Endometrium (tissue), 2 donors: ENCODE results near the gene CRYGB.
"Not testable (repeated sequence)": the region's sequence is repeated elsewhere in the genome, so short reads cannot be mapped to it uniquely, and the experiment has no call there.

ENCODE experiments used
- FAIRE-seq: peaks from 2 replicates; lab custom pipeline; 2012; peaks lifted over from hg19 to GRCh38; lab: Jason Lieb, UNC
- donor health status: control.
- donor health status: control.

CRYGB gene

DNA sequence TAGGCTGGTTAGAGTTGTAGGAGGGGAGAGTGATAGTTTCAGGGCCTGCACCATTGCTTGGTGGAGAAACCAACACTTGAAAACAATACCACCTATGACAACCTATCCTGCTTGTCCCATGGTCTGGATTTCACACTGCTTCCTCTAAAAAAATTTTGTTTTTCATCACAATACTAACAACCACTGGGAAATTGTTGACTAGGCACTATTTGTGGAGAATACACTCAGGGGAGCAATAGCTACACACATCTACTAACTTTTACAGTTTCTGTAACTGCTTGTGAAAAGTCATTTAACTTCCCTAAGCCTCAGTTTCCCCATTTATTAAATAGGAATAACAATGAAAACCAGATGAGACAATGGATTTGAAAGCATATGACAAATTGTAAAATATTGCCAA lies 4.1 kb upstream of the CRYGB start:
- FAIRE-seq, result no peak

DNA sequence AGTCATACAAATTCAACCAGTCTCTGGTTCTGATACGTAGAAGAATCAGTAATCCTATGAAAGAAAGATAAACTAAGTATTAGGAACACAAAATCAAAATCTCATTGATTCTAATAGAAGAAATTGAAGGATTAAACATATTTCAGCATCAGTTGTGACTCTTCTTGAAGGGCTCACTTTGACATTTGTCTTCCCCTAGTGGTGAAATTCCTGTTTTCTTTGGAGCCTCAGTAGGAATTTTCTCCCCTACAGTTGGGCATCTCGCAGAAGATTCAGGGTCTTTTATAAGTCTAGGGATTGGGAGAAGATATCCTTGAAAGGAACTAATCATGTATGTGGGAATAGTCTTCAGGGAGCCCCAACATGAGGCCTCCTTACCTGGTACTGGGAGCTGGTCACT lies 2.8 kb upstream of the CRYGB start:
- no peak for FAIRE-seq

DNA sequence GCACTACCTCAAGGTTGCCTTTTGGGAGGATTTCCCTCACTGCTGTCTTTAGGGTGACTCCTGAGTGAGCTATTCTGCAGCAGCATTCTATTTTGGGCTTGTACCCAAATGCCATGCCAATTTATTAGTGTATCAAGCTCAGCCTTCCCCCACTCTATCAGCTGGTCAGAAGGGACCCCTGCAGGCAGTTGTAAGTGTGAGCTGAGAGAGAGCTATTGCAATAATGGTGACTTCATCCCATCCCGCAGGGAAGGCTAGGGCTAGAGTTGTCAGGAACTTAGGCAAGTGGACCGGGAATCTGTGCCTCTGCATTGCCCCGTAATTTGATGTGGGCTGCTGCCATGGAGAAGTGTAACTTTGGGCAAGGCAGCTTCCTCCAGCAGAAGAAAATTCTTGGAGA lies 1.8 kb upstream of the CRYGB start:
- no peak for FAIRE-seq

GRCh38 chr2:208147008-208147407 lies 1.1 kb upstream of the CRYGB start:
- FAIRE-seq, result no peak

GRCh38 chr2:208142925-208143799 lies 2.8 kb downstream of the CRYGB start:
- FAIRE-seq, result no peak

DNA sequence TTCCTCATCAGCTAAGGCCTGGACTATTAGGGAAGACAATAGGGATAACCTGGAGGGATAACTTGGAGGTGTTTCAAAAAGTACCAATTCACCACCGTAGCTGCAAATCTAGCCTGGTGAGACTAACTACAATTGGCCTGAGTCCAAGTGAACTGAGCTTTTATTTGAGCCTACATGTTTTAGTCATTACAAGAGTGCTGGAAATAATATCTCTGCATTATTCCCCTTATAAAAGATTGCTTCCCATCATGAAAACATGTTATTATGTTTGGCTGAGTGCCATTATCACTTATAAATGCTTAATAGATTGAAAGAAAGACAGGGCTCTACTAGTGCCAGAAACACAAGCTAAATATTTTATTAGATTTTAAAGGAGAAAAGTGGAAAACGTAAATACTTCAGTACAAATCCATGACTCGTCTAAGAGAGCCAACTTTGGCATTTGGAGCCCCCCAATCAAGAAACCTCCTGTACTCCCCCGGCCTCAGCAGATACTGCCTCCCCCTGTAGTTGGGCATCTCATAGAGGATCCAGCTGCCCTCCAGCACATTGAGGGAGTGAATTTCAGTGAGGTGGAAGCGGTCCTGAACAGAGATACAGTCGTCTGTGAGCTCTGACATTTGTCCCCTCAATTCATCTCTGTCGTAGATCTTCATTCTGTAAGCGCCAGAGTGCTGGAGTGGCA lies 3.6 kb downstream of the CRYGB start:
- FAIRE-seq, result no peak

- no peak for FAIRE-seq
Measured at GRCh38 chr2:208139447-208139846, 6.5 kb downstream of the CRYGB start.

- FAIRE-seq, result not testable (repeated sequence)
Measured at GRCh38 chr2:208138334-208138733, 7.6 kb downstream of the CRYGB start.

DNA sequence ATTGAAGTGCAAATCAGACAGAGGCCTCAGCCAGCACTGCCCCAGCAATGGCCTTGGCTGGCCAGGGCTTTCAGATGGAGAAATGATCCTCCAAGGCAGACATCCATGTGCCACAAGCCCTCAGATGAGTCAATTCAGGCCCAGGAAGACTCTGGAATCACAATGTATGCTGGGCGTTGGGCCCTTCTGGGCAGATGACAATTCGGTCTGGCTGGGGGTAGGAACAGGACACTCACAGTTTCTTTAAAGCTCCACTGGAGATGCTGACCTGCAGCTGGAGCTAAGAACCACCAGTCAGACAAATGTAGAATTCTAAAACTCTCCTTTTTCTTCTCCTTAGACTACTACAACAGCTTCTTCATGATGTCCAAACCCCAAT lies 9.3 kb downstream of the CRYGB start:
- FAIRE-seq, result no peak

- FAIRE-seq, result no peak
Measured at GRCh38 chr2:208135794-208136715, 9.9 kb downstream of the CRYGB start.

DNA sequence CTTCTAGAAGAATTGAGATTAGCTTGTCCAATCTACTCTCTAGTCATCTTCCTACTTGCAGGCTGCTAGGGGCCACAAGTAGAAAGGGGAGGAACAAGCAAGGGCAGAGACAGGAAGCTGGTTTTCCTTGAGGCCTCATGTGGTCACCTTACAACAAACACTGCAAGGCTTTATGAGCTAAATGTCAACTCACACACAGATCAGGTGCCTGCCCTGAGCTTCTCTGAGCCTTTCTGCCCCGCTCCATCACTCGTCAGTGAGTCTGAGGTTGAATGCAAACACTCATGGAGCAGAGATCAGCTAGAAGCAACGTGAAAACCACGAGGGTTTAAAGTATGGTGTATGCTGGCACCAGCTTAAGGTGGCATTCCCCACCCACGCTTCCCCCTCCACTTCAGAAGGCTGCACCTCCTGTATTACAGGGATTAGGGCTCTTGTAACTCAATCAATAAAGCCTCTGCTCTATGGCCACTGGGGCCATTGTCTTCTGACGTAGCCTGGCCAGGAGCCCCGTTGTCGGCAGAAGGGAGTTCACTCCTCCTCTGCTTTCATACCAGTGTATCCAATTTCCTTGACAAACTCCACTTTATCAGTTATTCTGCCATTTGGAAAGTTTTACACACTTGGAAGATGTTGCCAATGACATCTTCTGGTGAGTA lies 10.9 kb downstream of the CRYGB start:
- no peak for FAIRE-seq

DNA sequence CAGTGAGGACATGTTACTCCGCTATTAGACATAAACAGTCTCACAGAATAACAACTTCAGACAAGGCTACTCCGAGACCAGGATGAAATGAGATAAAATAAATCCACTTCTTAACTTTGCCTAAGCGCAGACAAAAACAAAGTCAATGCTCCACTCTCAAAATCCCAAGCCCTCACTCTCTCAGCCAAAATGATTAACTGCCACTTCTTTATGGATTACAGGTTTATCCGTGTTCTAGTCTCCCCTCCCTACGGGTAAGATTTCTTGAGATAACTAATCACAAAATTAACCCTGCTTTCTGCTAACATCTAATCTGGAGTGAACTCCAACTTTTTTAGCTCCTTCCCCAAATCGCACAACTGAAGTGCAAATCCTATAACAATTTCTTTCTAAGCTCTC lies 15.2 kb downstream of the CRYGB start:
- FAIRE-seq, result no peak

GRCh38 chr2:208129744-208130711 lies 15.9 kb downstream of the CRYGB start, which contains the start of gene CRYGC:
CRYGC (minus strand) TSS chr2:208129828; CDS start chr2:208129792, 36 bp downstream.
- FAIRE-seq, result no peak

- no peak for FAIRE-seq
Measured at GRCh38 chr2:208128136-208128535, 17.8 kb downstream of the CRYGB start.

GRCh38 chr2:208127090-208127489 lies 18.9 kb downstream of the CRYGB start:
- no peak for FAIRE-seq

DNA sequence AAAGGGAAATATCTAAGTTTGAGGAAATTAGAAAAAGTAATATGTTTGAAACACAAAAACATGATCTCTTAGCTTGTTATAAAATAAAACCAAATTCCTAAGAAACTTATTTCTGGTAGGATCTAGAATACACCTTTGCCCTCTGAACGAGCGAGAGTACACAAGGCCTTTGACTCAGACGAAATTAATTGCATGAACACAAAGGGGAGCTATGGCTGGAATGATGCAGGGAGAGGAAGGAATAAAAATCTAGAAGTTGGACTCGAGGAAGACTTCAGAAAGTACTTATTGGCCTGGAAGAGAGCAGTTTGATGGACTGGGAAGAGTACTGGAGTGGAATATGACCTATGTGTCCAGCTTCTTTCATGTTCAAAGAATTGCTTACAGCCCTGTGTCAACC lies 20.7 kb downstream of the CRYGB start:
- no peak for FAIRE-seq

DNA sequence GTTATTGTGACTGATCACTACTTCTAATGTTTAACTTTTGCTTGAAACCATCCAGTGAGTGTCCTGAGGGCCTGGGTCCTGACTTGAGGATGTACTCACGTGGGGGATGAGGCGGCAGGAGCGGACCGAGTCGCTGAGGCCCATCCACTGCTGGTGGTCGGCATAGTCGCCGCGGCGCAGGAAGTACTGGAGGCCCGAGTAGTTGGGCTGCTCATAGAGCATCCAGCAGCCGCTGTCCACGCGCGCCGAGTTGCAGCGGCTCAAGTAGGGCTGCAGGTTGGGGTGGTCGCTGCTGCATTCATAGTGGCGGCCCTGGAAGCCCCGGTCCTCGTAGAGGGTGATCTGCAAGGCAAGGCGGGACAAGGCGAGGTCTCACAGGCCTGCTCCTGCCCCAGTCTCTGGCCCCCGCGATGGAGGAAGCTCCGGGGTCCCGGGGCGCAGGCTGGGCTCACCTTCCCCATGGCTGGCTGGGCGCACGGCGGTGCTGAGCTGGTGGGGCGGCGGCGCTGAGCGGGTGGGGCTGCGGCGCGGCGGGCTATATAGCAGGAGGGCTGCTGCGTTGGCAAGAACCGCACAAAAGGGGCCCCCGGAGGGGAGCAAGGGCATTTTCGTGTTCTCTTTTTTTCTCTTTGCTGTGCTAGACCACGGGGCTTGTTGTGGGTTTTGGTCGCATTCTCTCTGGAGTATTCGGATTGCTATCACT lies 21.8 kb downstream of the CRYGB start, which contains the start of gene CRYGD:
Gene CRYGD (minus strand): TSS at position 512 of the 703 bp plus-strand sequence. CDS start 51 bp downstream, at position 461.
- not testable (repeated sequence) for FAIRE-seq

- peak; percentile 96 for FAIRE-seq
Measured at GRCh38 chr2:208122248-208122647, 23.7 kb downstream of the CRYGB start.

GRCh38 chr2:208118918-208119317 lies 27.0 kb downstream of the CRYGB start:
- FAIRE-seq, result no peak

GRCh38 chr2:208117390-208117789 lies 28.6 kb downstream of the CRYGB start:
- not testable (repeated sequence) for FAIRE-seq
